ENCODE measurements around the gene AGPAT2.

AGPAT2 gene

DNA sequence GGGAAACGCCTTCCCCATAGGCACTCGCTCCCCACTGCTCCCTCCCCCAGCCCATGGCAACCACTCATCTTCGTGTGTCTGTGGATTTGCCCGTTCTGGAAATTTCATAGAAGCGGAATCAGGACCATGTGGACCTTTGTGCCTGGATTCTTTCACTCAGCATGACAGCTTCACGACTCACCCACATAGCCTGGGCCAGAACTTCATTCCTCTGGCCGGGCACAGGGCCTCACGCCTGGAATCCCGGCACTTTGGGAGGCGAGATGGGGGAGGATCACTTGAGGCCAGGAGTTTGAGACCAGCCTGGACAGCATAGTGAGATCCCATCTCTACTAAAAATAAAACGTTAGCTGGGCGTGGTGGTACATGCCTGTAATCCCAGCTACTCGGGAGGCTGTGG, 13.0 kb upstream of the AGPAT2 start:
- H3K4me3 ChIP-seq (ENCODE audit: low read depth, low read length): no peak overlapping the region
- DNase-seq (ENCODE audit: low read depth): no peak
- TF ChIP-seq, protein P1, sequence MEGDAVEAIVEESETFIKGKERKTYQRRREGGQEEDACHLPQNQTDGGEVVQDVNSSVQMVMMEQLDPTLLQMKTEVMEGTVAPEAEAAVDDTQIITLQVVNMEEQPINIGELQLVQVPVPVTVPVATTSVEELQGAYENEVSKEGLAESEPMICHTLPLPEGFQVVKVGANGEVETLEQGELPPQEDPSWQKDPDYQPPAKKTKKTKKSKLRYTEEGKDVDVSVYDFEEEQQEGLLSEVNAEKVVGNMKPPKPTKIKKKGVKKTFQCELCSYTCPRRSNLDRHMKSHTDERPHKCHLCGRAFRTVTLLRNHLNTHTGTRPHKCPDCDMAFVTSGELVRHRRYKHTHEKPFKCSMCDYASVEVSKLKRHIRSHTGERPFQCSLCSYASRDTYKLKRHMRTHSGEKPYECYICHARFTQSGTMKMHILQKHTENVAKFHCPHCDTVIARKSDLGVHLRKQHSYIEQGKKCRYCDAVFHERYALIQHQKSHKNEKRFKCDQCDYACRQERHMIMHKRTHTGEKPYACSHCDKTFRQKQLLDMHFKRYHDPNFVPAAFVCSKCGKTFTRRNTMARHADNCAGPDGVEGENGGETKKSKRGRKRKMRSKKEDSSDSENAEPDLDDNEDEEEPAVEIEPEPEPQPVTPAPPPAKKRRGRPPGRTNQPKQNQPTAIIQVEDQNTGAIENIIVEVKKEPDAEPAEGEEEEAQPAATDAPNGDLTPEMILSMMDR (IDR thresholded peaks at IDR 0.05; ENCODE audit: low read depth, low read length, missing control alignments): no peak

DNA sequence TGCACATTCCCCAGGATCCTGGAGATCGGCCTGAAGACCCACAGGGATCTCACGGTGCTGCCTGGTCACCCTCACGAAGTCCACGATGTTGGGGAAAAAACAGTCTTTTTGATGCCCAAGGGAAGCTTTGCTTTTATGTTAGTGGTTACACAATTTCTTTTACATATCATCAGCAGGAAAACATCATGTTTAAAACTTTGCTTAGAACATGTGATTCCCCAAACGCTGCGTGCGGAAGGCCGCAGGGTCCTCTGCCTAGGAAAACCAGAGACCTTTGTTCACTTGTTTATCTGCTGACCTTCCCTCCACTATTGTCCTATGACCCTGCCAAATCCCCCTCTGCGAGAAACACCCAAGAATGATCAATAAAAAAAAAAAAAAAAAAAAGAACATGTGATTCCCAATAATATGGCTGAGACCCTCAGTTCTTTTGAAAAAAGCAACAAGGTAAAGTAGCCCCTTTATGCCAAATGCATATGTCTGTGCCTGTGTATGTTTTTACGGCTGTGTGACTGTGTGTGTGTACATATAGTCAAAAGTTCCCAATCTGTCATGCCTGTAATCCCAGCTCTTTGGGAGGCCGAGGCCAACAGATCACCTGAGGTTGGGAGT, 11.5 kb upstream of the AGPAT2 start:
- no peak for DNase-seq (ENCODE audit: low read depth)
- TF ChIP-seq, protein P1 (IDR thresholded peaks at IDR 0.05; ENCODE audit: low read depth, low read length, missing control alignments): no peak
- no peak overlapping the region for H3K4me3 ChIP-seq (ENCODE audit: low read depth, low read length)

DNA sequence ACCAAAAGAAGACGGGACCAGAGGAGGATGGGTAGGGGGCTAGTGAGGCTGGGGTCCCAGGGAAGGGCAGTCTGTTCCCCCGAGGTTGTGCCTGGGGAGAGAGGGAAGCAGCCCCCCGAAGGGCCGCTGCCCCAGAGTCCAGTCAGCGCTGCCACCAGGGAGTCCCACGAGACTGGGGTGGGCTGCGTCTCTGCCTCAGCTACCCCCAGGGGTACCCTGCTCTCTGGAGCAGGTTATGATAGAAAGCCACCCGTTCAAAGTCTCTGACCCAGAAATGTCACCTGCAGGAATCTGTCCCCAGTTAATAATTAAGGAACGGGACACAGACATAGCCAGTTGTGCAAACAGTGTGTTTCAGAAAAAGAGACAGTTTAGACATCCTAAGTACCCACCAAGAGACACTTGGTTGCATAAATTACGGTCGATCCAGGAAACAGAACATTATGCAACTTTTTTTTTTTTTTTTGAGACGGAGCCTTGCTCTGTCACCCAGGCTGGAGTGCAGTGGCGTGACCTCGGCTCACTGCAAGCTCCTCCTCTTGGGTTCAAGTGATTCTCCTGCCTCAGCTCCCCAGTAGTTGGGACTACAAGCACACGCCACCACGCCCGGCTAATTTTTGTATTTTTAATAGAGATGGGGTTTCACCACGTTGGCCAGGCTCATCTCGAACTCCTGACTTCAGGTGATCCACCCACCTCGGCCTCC, 10.7 kb upstream of the AGPAT2 start:
- TF ChIP-seq, protein P1 (IDR thresholded peaks at IDR 0.05; ENCODE audit: low read depth, low read length, missing control alignments): no peak
- DNase-seq (ENCODE audit: low read depth): no peak
- no peak overlapping the region for H3K4me3 ChIP-seq (ENCODE audit: low read depth, low read length)

DNA sequence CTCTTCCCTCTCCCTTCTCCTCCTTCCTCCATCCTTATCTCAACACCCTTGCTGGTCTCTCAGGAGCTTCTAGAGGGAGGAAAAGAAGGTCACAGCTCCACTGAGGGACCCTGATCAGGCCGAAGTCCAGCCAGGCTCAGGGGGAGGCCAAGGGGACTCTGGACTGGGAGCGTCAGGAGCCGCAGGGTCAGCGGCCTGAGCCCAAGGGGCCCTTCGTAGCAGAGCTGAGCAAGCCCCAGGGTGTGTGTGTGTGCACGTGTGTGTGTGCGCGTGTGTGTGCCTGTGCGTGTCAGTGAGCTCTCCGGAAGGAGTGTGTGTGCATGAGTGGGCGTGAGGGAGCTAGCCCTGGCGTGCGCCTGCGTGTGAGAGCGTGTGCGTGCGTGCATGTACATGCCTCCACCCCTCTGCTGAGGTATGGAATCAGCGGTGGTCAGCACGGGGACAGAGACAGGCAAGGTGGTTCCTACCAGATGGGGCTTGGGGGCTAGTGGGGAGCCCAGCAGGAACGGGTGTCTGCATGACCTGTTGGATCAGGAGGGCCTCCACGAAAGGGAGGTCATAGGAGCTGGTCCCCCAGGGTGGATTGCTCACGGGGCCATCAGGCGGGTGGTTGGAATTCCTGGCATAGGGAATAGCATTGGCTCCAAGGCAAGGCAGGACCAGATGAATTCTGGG, 10.0 kb upstream of the AGPAT2 start:
- DNase-seq (ENCODE audit: low read depth): no peak
- H3K4me3 ChIP-seq (ENCODE audit: low read depth, low read length): no peak overlapping the region

DNA sequence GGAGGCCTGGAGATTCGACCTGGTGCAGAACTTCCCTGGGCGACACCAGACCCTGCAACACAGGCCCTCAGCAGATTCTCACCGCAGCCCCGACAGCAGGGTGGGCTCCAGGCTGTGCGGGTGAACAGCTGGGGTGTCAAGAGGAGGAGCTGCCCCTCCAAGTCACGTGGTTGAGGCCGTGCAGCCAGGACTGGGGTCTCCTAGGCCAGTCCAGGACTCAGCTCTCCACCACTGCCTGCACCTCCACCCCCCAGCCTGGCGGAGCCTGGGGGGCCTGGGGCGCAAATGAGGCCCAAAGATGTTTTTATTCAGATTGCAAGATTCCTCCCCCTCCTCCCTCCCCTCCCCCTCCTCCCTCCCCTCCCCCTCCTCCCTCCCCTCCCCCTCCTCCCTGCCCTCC, 9.2 kb upstream of the AGPAT2 start:
- TF ChIP-seq, protein P1 (IDR thresholded peaks at IDR 0.05; ENCODE audit: low read depth, low read length, missing control alignments): no peak
- no peak for DNase-seq (ENCODE audit: low read depth)
- no peak overlapping the region for H3K4me3 ChIP-seq (ENCODE audit: low read depth, low read length)

More for the DNA sequence above, 10.0 kb upstream of the AGPAT2 start:
- TF ChIP-seq, protein P1 (IDR thresholded peaks at IDR 0.05; ENCODE audit: low read depth, low read length, missing control alignments): no peak

DNA sequence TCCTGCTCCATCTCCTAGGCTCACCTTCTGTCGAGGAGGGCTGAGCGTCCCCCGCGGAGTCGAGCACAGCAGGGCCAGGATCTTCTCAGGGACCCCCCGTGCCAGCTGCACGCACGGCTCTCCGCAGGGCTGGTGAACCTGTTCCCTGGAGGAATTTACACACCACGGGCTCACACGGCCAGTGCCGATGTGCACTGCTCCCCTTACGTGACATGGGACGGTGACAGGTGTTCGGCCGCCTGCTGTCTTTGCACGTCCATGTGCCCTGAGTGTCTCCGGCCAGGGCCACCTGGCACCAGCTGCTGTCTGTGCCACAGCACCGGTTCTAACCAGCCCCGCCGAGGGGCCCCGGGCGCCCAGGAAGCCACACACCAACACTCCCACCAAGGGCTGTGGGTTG, 8.7 kb upstream of the AGPAT2 start:
- TF ChIP-seq, protein P1 (IDR thresholded peaks at IDR 0.05; ENCODE audit: low read depth, low read length, missing control alignments): no peak
- no peak overlapping the region for H3K4me3 ChIP-seq (ENCODE audit: low read depth, low read length)
- DNase-seq (ENCODE audit: low read depth): no peak
